Neural progenitor cell (in vitro differentiated cells): ENCODE results near the gene C18orf63.

ENCODE experiments used
- CTCF ChIP-seq: fragments of 200-600 bp; sonication (generic); IDR thresholded peaks from 2 replicates; pipeline ENCODE4 v1.5.1; 2017; ENCODE audit warnings: antibody characterized with exemption, mild to moderate bottlenecking
- EZH2 ChIP-seq: fragments of 200-600 bp; sonication (generic); IDR thresholded peaks from 2 replicates; pipeline ENCODE4 v1.6.1; 2017; ENCODE audit warnings: antibody characterized with exemption, mild to moderate bottlenecking, moderate library complexity
- EZH2phosphoT487 ChIP-seq: fragments of 200-600 bp; sonication (generic); IDR thresholded peaks from 2 replicates; pipeline ENCODE4 v1.6.1; 2017; ENCODE audit warnings: antibody characterized with exemption

GRCh38 chr18:74291472-74291770, 24.2 kb upstream of the C18orf63 start:
- TF ChIP-seq CTCF, result no peak
- no peak for TF ChIP-seq EZH2
- no peak for TF ChIP-seq EZH2phosphoT487
